ENCODE measurements around the gene MRPS22.

DNA sequence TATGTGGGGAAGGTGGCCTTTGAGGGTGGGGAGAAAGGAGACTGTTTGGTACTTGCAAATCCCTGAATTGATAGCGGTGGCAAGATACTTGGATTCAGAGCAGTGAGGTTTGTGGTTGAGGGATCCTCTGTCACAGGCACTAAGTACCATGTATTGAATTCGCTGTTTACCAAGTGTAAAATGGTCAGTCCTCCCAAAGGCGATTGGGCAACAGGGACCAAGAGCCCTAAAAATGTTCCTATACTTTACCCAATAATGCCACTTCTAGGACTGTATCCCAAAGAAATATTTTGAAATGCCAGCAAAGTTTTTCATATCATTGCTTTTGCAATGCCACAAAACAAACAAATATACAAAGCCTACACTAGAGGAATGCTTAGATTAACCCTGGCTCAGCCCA, 43.4 kb upstream of the MRPS22 start:
- TF ChIP-seq CTCF (IDR thresholded peaks at IDR 0.05; ENCODE audit: low read depth, low read length, poor library complexity, severe bottlenecking): no peak
- no peak for TF ChIP-seq EZH2phosphoT487 (IDR thresholded peaks at IDR 0.05; ENCODE audit: borderline replicate concordance, low read length)
